CD4-positive, alpha-beta T cell treated with Interleukin-2 at 100 ng/mL for 4 hours (primary cell): ENCODE data around the gene CEP41.

Experiments
- DNase-seq: peaks from one replicate; pipeline ENCODE4 v3.0.0-alpha.2; 2020; ENCODE audit warnings: low spot score

CEP41 gene, protein sequence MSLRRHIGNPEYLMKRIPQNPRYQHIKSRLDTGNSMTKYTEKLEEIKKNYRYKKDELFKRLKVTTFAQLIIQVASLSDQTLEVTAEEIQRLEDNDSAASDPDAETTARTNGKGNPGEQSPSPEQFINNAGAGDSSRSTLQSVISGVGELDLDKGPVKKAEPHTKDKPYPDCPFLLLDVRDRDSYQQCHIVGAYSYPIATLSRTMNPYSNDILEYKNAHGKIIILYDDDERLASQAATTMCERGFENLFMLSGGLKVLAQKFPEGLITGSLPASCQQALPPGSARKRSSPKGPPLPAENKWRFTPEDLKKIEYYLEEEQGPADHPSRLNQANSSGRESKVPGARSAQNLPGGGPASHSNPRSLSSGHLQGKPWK

DNA sequence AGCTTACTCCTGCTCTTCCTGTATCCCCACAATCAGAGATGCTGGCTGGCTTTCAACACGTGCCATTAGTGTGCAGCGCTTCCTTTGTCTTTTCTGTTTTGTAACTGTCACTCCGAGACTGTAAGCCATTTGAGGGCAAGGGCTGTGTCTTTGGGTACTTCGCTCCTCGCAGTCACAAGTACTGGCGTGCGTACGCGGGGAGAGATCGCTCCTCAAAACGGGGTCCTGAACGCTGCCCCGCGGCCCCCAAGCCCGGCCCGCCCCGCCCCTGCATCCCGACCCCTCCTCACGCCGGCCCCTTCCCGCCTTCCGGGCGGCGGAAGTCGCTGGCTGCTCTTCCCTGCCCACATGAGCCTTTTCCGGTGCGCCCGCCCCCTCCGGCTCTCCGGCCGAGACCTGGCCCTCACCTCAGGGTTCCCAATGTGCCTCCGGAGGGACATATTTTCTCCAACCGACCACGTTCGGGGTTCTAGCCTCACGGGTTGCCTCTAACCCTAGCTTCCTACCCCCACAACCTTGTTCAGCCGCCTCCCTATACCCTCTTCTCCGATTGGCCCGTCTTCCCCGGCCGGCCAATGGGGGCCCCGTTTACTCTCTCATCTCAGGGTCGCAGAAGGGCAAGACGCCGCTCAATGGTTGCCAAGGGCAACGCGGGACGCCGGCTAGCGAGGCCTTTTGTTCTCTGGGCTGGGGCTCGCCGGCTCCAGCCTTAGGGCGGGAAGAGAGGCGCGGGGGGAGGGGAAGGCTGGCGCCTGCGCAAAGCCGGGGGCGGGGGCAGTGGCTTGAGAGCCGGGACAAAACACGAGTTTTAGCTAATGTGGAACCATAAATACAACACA lies at the start of gene CEP41:
Gene CEP41, minus strand, starts transcription at position 490 of the 839 bp plus-strand sequence. Its CDS starts 50 bp downstream, at position 440.
- peak; percentile 94 for DNase-seq

DNA sequence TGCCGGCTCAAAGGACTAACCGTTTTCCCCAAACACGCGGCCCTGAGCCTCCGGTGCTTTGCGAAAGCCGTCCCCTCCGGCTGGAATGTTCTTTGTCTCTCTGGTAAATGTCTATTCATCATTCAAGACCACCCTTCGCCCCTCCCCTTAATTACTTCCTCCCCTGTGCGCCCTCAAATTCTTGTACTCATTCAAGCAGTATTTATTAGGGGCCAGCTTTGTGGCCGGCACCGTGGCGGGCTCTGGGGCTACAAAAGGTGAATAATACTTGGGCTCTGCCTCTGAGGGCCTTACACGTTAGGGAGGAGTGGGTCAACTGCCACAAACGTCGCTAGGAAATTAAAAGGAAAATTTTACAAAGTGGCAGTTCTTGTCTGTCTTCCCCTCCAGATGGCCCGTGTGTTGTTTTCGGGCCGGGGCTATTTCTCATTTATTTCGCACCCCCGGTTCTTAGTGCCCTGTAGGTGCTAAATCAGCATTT lies 49.5 kb upstream of the CEP41 start:
- DNase-seq = no peak

DNA sequence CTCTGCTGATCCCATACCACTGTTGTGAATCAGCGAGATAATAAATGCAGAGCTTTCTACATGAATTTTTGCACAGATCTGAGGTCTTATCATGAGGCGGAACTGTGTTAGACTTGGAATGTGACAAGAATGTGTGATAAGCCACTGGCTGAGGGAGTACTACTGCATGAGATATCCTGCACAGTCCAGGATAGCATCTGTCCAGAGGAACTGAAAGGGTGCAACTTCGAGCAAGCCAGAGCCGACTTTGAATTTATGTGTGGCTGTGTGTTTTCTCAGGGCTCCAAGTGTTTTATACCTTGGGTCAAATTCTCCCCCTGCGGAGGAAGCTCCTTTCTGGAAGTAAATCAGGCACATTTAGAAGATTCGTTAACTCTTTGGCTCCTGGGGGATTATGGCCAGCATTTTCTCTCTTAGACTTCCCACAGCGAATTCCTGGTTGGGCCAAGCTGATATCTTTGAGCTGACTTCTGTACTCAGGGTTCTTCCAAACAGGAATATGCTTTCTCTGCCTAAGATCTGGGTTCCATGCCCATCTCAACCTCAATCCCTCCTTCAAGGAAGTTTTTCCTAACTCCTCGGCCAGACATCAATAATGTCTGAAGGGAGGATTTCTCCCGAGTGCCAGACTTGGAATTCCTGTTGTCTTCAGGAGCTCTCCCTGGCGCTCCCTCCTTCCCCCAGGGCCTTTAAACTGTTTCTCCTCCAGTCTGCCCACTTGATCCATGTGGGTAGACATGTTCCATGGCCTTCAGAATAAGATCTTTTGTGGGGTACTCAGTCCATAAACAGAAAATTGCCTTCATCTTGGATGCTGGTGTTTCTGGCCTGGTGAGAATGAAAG lies 48.5 kb upstream of the CEP41 start:
- no peak for DNase-seq

DNA sequence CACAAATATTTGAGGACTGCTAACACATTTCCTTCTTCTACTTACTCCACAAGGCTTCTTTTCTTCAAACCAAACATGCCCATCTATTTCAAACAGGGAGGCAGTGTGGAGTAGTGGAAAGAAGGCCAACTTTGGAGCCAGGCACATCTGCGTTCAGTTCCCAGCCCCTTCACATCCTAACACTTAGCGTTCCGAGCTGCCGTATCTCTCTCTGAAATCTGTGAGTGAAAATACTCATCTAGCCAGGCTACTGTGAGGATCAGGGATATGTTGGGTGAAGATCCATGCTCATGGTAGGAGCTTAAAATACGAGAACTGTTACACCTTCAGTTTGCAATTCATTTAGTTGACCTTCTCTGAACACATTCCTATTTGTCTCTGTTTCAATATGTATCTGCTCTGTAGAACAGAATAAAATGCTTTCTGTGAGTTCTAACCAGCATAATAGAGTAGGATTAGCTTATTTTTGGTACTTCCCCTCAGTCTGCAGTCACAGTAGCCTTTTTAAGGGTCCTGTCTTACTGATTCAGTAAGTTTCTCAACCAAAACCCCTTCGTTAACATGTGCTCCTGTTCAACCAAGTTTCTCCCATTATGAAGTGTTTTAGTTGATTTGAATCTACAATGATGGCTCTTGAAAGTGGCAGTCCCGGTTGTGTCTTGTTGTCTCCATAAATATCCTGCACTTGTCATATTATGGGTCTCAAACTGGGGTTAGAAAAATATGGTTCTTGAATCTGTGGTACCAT lies 47.8 kb upstream of the CEP41 start:
- DNase-seq = no peak

DNA sequence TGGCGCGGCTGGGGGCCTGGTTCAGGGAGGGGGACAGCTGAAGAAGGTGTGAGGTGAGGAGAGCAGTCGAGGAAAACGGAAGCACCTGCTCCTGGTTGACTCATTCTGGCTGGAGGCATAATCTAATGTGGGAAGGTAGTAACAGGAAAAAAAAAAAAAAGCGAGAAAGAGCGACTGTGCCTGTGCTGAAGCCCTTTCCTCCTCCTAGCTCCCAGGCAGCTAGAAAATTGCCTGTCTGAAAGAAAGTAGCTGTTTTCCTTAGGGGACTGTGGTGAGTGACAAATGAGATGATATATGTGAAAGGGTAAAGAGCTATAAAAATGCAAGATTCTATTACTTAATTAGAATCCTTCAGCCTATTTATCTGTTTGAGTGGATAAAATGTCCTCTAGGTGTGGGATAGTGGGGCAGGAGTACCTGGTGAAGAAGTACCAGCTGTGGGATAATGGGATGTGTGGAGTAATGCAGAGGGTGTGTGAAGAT lies 46.2 kb upstream of the CEP41 start:
- DNase-seq = no peak

DNA sequence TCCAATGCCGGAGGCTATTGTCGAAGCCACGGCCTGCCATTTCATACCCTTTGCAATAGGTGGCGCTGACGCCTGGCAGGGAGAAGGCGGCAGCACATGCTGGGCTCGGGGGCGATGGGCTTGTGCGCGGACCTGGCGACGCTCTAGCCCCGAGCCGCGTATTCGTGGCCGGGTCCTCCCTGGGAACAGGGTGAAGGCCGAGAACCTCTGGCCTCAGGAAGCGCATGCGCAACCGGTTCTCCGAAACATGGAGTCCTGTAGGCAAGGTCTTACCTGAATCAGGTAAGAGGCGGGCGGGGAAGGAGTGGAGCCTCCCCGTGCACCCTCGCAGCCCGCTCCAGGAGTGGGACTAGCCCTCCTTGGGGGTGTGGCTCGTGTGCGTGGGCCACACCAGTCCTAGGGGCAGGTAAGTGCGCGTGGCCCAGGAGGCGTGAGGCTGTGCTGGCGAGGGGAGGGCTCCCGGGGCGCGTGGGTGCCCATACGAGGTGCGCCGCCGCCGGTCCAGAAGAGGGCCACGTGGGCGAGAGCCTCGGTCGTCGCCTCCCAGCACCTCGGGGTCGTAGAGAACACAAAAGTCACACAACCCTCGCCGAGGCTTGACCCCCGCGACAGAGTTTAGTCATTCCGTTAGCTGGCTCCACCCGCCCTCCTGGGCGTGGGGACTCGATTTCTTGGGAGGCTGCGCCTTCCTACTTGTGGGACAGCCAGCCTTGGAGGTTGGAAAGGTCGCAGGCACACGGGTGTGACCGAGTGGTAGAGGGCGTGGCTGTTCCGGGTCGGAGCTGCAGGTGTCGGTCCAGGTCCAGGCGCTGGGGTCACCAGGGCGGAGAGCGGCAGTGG lies 45.5 kb upstream of the CEP41 start:
- peak; percentile 62 for DNase-seq

DNA sequence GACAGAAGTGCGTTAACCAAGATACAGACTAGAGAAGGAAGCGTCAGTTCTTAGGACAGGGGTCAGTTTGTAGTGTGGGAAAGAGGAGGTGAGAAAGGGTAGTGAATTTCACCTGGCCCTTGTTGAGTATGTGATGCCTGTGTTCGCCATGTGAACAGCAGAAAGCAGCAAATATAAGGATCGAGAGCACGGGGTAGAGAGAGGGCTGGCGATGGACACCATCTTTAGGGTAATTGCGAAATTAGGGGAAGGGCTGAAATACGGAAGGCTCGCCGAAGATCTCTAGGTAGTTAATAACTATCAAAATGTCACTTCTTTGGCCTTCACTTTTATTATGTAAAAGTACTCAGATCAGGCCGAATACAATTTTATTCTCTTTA lies 44.9 kb upstream of the CEP41 start:
- DNase-seq = no peak

DNA sequence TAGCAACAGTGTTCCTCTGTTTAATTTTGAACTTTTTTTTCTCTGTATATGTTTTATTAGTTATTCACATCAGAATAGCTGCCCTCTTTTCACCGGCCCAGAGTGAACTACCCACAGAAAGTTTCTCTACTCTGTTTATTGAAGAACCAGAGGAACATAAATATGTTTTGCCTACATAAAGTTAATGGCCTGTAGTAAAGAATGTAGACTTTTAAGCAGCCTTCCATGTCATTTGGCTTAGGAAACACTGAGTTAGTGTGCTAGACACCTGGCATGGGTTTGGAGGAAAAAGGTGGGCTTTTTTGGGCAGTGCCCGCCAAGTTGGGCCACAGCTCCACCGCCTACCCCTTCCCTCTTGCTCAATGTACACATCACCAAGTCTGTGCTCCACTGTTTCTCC lies 42.2 kb upstream of the CEP41 start:
- no peak for DNase-seq

DNA sequence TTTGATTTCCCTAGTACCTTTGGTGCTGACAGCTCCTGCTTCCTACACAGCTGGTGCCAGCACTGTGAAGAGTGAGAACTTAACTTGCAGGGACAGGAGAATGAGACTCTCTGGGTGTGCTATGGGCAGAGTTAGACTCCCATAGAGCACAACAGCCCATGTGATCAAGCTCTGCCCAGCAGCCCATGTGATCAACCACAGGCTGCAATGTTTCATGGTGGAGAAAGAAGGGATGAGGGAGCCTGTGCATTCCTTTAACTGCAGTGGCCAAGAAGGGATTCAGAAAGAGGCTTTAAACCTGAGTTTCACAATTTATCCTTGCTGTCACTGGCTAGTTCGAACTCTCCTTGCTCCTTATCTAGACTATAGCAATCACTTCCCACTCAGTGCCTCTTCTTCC lies 41.1 kb upstream of the CEP41 start:
- no peak for DNase-seq

DNA sequence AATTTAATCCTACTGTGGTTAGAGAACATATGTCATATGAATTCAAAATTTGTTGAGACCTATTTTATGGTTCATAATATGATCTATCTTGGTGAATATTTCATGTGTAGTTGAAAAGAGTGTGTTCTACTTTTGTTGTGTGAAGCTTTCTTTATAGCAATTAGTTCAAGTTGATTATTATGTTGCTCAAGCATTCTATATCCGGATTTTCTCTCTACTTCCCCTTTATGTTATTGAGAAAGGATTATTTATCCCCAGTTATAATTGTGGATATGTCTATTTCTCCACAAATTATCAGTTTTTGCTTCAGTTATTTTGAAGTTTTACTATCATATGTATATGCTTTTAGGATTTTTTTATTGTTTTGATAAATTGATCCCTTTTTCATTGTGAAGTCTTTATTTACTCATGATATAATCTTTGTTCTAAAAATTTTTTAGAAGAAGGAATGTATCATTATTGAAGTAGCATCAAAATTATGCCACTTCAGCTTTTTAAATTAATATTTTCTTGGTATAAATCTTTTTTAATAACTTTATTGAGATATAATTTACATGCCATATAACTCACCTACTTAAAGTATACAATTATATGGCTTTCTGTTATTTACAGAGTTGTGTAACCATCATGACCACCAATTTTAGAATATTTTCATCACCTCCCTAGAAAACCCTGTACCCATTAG lies 39.0 kb upstream of the CEP41 start:
- DNase-seq = no peak

DNA sequence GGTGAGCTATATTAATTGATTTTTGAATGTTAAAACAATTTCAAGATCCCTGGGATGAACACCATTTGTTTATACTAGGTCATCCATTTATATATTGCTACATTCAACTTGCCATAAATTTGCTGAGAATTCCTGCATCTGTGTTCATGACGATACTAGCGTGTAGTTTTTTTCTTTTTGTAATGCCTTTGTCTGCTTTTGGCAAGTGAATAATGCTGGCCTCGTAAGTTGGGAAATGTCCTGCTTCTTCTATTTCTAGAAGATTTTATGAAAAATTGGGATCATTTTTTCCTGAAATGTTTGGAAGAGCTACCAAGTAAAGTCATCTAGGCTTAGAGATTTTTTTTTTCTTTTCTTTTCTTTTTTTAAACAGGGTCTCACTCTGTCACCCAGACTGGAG lies 38.2 kb upstream of the CEP41 start:
- no peak for DNase-seq

DNA sequence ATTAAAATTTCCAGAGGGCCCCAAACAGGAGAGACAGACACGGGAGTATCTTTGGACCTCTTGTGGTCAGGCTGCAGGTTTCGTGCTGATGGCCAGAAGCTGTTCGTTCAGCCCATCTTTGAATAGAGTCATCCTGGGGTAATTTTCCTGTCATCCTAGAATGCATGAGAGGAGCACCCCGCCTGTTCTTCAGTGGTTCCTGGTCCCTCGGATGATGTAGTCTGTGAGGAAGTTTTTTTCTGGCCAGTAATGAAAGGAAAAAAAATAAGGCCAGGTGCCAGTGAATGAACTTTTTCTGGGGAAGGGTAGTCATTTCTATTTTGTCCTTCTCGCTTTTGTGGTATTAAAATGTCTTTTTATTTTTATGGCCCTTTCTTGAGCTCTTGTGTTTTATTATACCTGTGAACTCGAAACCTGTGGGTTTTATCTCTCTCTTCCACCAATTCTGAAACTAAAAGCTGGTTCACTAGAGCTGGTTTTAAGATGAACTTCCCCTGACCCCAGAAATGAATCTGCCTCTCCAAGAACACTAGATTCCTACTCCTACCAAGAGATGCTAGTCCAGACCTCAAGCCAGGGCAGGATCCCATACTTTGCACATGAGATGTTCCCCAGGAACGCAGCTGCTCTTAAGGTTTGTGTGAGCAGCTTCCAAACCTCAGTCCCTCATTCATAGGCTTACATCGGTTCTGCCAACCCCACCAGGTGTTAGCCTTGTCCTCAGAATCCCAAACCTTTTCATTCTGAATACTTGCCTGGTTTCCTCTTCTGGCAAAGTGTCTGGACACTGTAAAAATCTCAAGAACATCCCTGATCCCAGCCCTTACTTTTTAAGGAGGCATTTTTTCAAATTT lies 35.7 kb upstream of the CEP41 start:
- no peak for DNase-seq

DNA sequence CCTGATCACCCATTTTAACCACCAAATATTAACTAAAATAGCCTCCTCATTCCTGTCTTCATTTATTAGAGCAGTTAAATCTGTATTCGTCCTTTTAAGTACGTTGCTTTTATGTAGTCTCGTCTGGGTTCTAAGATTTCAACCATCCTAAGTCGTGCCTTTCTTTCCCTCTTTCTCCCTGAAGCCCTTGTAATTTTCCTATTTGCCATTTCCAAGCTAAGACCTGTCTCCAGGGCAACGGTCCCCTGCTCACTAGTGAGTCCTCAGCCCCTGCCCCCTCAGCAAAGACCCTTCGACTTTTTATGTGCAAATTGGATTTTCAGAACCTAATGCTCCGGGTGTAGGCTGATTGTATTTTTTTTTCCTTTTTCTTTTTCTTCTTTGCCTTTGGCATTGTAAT lies 35.0 kb upstream of the CEP41 start:
- no peak for DNase-seq

DNA sequence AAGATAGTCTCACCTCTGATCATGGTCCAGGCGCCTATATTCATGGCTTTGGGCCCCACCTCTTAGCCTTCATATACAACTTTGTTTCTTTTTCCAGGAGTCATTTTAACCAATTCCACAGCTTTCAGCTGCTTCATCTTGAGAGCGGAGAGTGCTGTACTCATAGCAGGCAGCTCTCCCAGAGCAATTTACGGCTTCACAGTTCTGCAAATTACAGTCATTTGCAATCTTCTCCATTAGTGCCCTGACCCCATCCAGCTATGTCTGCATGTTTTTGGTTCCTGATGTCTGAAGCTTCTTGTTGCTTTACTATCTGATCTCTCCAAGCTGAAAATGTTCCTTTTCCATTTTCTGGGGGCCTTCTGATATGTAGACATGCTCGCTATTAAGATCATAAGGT lies 33.1 kb upstream of the CEP41 start:
- no peak for DNase-seq

DNA sequence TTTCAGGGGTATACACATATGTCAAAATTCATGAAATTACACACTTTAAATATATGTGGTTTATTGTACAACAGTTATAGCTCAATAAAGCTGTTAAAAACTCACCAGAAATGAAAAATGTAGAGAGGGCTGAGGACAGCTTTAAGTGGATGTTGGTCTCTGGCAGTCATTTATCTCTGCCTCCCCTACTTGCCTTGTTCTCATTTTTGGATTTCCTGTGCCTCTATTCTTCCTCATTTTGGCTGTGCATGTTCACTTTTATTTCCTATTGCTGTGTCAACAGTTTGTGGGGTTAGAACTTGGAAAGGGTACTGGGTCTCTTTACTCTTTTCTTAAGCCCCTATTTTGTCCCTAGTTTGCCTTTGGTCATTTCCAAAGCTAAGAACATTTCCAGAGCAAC lies 32.5 kb upstream of the CEP41 start:
- DNase-seq = no peak

DNA sequence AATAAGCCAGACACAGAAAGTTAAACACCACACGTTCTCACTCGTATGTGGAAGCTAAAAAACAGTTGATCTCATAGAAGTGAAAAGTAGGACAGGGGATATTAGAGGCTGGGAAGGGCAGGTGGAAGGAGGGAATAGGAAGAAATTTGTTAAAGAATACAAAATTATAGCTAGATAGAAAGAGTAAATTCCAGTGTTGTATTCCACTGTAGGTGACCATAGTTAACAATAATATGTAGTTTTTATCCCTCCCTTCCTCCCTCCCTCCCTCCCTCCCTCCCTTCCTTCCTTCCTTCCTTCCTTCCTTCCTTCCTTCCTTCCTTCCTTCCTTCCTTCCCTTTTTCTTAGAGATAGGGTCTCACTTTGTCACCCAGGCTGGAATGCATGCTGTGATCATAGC lies 31.2 kb upstream of the CEP41 start:
- no peak for DNase-seq

DNA sequence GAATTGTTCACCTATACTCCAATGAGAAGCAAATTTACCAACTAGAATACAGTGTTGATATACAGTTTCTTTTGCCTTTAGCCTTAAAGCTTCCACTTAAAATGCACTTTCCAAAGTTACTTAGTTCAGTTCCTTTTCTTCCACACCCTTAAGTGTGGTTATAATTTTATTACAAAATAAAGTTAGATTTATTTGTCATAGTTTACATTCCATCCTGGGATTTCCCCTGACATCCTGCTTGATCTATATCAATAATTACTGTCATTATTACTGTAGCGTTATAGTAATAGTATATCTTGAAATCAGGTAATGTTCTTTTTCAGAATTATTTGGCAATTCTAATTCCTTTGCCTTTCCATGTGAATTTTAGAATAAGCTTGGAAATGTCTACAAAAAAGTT lies 27.8 kb upstream of the CEP41 start:
- no peak for DNase-seq

DNA sequence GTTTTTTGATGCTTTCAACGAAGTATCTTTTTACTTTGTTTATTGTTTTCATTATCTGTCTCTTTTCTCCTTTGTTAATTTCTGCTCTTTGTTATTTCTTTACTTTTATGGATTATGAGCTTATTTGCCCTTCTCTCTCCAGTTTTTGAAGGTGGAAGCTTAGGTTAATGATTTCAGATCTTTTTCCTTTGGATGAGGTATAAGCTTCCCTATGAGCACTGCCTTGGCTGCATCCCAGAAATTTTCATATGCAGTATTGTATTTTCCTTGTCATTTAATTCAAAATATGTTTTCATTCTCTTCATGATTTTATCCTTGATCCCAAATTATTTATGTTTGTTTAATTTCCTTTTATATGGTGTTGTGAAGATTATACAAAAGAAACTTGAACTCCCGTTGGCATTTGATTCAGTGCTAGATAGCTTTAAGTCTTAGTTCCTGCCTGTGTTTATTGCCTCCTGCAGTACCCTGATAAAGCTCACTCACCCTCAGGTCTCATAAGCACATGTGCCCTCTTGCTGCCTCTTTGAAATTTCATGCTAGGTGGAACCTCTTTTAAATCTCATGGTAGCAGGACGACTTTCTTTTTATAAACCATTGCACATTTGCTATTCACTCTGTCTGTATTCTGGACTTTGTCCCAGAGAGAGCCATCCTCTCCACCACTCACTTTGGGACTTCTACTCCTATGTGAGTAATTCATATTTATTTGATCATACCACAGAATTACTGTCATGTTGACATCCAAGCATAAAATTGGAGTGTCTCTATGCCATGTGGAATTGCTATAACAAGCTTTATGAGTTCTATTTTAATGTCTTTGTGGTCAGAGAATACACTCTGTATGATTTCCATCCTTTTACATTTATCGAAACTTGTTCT lies 23.0 kb upstream of the CEP41 start:
- DNase-seq = no peak
